DND-41 (cell line): ENCODE measurements around the gene SLC7A9.

Experiments used
- CTCF ChIP-seq: IDR thresholded peaks from 2 replicates; pipeline ENCODE4 v1.5.1; 2012; ENCODE audit warnings: borderline replicate concordance, low read length, moderate library complexity, mild to moderate bottlenecking; ENCODE audit not compliant: poor library complexity, severe bottlenecking; ENCODE audit errors: extremely low read depth
- EZH2 ChIP-seq: IDR thresholded peaks from 3 replicates; pipeline ENCODE4 v1.6.1; 2012; ENCODE audit warnings: borderline replicate concordance, low read depth, mild to moderate bottlenecking, moderate library complexity, low read length, inconsistent platforms; ENCODE audit not compliant: severe bottlenecking

GRCh38 chr19:32908641-32909190 is 39.1 kb upstream of the SLC7A9 start:
- TF ChIP-seq CTCF (no peak), EZH2 (no peak)
